CD4-positive, alpha-beta T cell treated with Interleukin-15 for 1 hour (primary cell): ENCODE data around the gene HEPACAM.

Experiments
- DNase-seq: peaks from one replicate; pipeline ENCODE4 v3.0.0-alpha.2; 2020

Gene HEPACAM

GRCh38 chr11:124898263-124898680 is 37.6 kb downstream of the HEPACAM start:
- DNase-seq: no peak

GRCh38 chr11:124897674-124898262 is 38.1 kb downstream of the HEPACAM start, which contains the start of gene ROBO4:
TSS of gene ROBO4 (minus strand) at chr11:124897865. CDS start at chr11:124897795, 70 bp downstream.
- DNase-seq: no peak

GRCh38 chr11:124896821-124897391 is 38.9 kb downstream of the HEPACAM start:
- no peak for DNase-seq

- no peak for DNase-seq
Observed at GRCh38 chr11:124896071-124896750, 39.6 kb downstream of the HEPACAM start.

- no peak for DNase-seq
Observed at GRCh38 chr11:124895471-124895971, 40.3 kb downstream of the HEPACAM start.

- no peak for DNase-seq
Observed at GRCh38 chr11:124894606-124895430, 41.0 kb downstream of the HEPACAM start.

GRCh38 chr11:124893781-124894401 is 42.0 kb downstream of the HEPACAM start:
- no peak for DNase-seq

- no peak for DNase-seq
Observed at GRCh38 chr11:124892750-124893454, 42.9 kb downstream of the HEPACAM start.

GRCh38 chr11:124892146-124892545 is 43.7 kb downstream of the HEPACAM start:
- DNase-seq: no peak

GRCh38 chr11:124891373-124891861 is 44.4 kb downstream of the HEPACAM start:
- no peak for DNase-seq

GRCh38 chr11:124890683-124891372 is 45.0 kb downstream of the HEPACAM start:
- no peak for DNase-seq

- no peak for DNase-seq
Observed at GRCh38 chr11:124890151-124890550, 45.7 kb downstream of the HEPACAM start.

- DNase-seq: no peak
Observed at GRCh38 chr11:124889191-124890091, 46.4 kb downstream of the HEPACAM start.

GRCh38 chr11:124887667-124888013 is 48.2 kb downstream of the HEPACAM start:
- DNase-seq: no peak

- DNase-seq: no peak
Observed at GRCh38 chr11:124886978-124887666, 48.7 kb downstream of the HEPACAM start.

GRCh38 chr11:124886476-124886875 is 49.4 kb downstream of the HEPACAM start:
- DNase-seq: no peak

- no peak for DNase-seq
Observed at GRCh38 chr11:124884869-124885479, 50.9 kb downstream of the HEPACAM start.

GRCh38 chr11:124884340-124884739 is 51.5 kb downstream of the HEPACAM start:
- no peak for DNase-seq
